Measurements from ENCODE around the gene RSPH3. TPM values are rescaled to one million over a fixed set of nuclear protein-coding genes. Genes with fewer than 3 reads are reported as not detected.
A peak's percentile ranks its signal among the peaks of the same experiment; 100 is the strongest.
"Not testable (repeated sequence)": the region's sequence is repeated elsewhere in the genome, so short reads cannot be mapped to it uniquely, and the experiment has no call there.

The RSPH3 gene
- total RNA-seq, 6 donors from 2014 or later = 14.7 to 22.0 (median 18.2) TPM

DNA sequence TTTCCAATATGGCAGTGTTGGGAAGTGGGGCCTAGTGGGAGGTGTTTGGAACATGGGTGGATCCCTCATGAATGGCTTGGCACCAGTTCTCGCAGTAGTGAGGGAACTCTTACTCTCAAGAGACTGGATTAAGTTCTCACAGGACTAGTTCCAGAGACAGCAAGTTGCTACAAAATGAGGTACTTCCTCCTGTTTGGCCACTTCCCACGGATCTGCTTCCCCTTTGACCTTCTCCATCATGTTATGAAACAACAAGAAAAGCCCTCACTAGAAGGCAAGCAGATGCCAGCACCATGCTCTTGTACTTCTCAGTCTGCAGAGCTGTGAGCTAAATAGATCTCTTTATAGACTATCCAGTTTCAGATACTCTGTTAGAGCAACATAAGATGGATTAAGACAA, 3.1 kb downstream of the RSPH3 start:
- Histone ChIP-seq H3K27ac (no peak overlapping the region), H3K4me3 (no peak overlapping the region), H3K4me1 (peaks cover 0 to 23% (median 14%) of the 10 kb centered on the region in 4 donors), H3K9me3 (no peaks in the 10 kb centered on the region), H3K36me3 (no peaks in the 10 kb centered on the region), H3K27me3 (no peaks in the 10 kb centered on the region)
- 41 to 64% methylated on average over 2 of the region's 2 CpGs for WGBS, 2 donors
- DNase-seq (peak in 1 of 2 donors; percentile 32), ATAC-seq (ENCODE audit: low FRiP score in 2 of 2) (peak in 1 of 2 donors; percentile 1)
- TF ChIP-seq EP300 (IDR thresholded peaks at IDR 0.05) (no peak), POLR2AphosphoS5 (IDR thresholded peaks at IDR 0.05) (no peak), POLR2A (IDR thresholded peaks at IDR 0.05) (no peak)
- TF ChIP-seq, protein P1, sequence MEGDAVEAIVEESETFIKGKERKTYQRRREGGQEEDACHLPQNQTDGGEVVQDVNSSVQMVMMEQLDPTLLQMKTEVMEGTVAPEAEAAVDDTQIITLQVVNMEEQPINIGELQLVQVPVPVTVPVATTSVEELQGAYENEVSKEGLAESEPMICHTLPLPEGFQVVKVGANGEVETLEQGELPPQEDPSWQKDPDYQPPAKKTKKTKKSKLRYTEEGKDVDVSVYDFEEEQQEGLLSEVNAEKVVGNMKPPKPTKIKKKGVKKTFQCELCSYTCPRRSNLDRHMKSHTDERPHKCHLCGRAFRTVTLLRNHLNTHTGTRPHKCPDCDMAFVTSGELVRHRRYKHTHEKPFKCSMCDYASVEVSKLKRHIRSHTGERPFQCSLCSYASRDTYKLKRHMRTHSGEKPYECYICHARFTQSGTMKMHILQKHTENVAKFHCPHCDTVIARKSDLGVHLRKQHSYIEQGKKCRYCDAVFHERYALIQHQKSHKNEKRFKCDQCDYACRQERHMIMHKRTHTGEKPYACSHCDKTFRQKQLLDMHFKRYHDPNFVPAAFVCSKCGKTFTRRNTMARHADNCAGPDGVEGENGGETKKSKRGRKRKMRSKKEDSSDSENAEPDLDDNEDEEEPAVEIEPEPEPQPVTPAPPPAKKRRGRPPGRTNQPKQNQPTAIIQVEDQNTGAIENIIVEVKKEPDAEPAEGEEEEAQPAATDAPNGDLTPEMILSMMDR (IDR thresholded peaks at IDR 0.05) = no peak

DNA sequence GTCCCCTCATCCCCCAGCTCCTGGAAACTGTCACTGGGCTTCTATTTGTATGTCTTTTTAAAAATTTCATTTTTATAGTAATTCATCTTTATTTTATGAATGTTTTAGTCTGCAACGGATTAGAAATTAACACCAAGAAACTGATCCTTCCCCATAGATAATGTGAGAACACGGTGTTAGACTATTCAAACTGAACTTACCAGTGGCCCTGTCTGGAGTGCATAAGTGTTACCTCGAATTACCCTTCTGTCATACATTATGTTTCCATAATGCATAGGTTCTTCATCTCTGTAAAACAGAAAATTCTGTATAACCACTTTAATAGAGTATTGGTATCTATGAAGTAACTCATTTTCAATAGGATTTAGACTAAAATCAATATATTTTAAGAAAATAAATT, 6.4 kb downstream of the RSPH3 start:
- Histone ChIP-seq H3K9me3 (peaks cover 0 to 6% (median 0%) of the 10 kb centered on the region in 4 donors), H3K27ac (no peak overlapping the region), H3K36me3 (no peaks in the 10 kb centered on the region), H3K27me3 (no peaks in the 10 kb centered on the region), H3K4me1 (peaks cover 0 to 3% (median 0%) of the 10 kb centered on the region in 4 donors), H3K4me3 (no peak overlapping the region)
- TF ChIP-seq POLR2A (IDR thresholded peaks at IDR 0.05) (no peak), EP300 (IDR thresholded peaks at IDR 0.05) (no peak), POLR2AphosphoS5 (IDR thresholded peaks at IDR 0.05) (no peak)
- TF ChIP-seq, protein P1 (IDR thresholded peaks at IDR 0.05) = no peak
- 83 to 88% methylated on average over 3 of the region's 3 CpGs for WGBS, 2 donors
- no peak for DNase-seq
- ATAC-seq (ENCODE audit: low FRiP score in 2 of 2) = no peak

DNA sequence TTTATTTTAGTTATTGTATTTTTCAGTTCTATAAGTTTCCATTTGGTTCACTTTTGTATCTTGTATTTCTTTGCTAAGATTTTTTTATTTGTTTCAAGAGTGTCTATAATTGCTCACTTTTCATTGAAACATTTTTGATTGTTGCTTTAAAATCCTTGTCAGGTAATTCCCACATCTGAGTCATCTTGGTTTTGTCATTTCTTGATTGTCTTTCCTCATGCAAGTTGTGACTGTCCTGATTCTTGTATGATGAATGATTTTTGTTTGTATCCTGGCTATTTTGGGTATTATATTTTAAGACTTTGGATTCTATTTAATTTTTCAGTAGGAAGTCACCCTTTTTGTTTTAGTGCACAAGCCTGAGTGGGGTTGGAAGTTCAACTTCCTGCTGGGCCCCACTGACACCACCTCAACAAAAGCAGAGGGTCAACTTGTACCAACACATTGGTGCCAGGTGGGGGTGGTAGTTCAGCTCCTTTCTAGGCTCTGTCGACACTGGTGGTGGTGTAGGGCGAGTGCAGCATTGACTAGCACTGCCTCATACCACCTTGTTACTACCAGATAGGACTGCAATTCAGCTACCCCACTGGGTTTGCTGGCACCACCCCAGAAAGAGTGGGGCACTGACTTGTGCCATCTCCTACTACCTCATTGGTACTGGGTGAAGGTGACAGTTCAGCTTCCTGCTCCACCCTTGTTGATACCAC, 8.8 kb downstream of the RSPH3 start:
- H3K4me3 ChIP-seq = no peak overlapping the region
- WGBS, 2 donors = 89 to 95% methylated on average over 2 of the region's 2 CpGs
- no peaks in the 10 kb centered on the region for H3K36me3 ChIP-seq
- H3K4me1 ChIP-seq = no peaks in the 10 kb centered on the region
- TF ChIP-seq POLR2AphosphoS5 (IDR thresholded peaks at IDR 0.05) (no peak), EP300 (IDR thresholded peaks at IDR 0.05) (no peak), POLR2A (IDR thresholded peaks at IDR 0.05) (no peak)
- TF ChIP-seq, protein P1 (IDR thresholded peaks at IDR 0.05) = no peak
- H3K27ac ChIP-seq = no peak overlapping the region
- no peak for DNase-seq
- H3K27me3 ChIP-seq = no peaks in the 10 kb centered on the region
- ATAC-seq (ENCODE audit: low FRiP score in 2 of 2) = no peak
- peaks cover 0 to 7% (median 0%) of the 10 kb centered on the region in 4 donors for H3K9me3 ChIP-seq

DNA sequence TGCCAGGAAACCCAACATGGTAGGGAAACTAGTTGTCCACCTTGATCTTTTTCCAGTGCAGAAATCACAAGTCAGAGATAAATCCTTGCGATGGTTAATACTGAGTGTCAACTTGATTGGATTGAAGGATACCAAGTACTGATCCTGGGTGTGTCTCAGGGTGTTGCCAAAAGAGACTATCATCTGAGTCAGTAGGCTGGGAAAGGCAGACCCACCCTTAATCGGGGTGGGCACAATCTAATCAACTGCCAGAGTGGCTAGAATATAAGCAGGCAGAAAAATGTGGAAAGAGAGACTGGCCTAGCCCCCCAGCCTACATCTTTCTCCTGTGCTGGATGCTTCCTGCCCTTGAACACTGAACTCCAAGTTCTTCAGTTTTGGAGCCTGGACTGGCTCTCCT, 10.3 kb downstream of the RSPH3 start:
- not testable (repeated sequence) for H3K36me3 ChIP-seq; H3K4me3 ChIP-seq; DNase-seq; H3K27me3 ChIP-seq; H3K27ac ChIP-seq; H3K4me1 ChIP-seq; H3K9me3 ChIP-seq; ATAC-seq (ENCODE audit: low FRiP score in 2 of 2)
- WGBS, 2 donors = 97 to 100% methylated on average over 2 of the region's 2 CpGs

DNA sequence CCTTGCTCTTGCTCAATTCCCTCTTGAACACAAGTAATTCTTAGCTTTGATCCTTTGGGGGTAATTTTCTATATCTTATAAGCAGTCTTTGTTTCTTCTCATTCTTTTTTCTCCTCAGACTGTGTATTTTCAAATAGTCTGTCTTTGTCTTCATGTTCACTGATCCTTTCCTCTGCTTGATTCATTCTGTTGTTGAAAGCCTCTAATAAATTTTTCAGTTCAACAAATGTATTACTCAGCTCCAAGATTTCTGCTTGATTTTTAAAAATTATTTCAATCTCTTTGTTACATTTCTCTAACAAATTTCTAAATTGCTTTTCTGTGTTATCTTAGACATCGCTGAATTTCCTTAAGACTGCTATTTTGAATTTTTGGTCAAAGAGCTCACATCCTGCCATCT, 11.5 kb downstream of the RSPH3 start:
- WGBS, 2 donors = 96 to 100% methylated on average over 1 of the region's 1 CpG
- H3K27ac ChIP-seq = no peak overlapping the region
- no peaks in the 10 kb centered on the region for H3K36me3 ChIP-seq
- ATAC-seq (ENCODE audit: low FRiP score in 2 of 2) = no peak
- H3K4me3 ChIP-seq = no peak overlapping the region
- H3K4me1 ChIP-seq = no peaks in the 10 kb centered on the region
- peaks cover 0 to 7% (median 0%) of the 10 kb centered on the region in 4 donors for H3K9me3 ChIP-seq
- H3K27me3 ChIP-seq = no peaks in the 10 kb centered on the region
- TF ChIP-seq POLR2A (IDR thresholded peaks at IDR 0.05) (no peak), EP300 (IDR thresholded peaks at IDR 0.05) (no peak)
- TF ChIP-seq, protein P1 (IDR thresholded peaks at IDR 0.05) = no peak
- no peak for DNase-seq
